Breast epithelium (tissue), 3 donors: ENCODE measurements around the gene PDGFD.

Source experiments
- CTCF ChIP-seq, 3 donors: fragments of 450-650 bp; IDR thresholded peaks; one replicate each; pipeline ENCODE4 v1.5.1; 2016 to 2017; ENCODE audit warnings: antibody characterized with exemption in 3 of 3, mild to moderate bottlenecking in 3 of 3, moderate library complexity in 3 of 3
- POLR2A ChIP-seq: fragments of 450-650 bp; IDR thresholded peaks from one replicate; pipeline ENCODE4 v1.6.1; 2016; ENCODE audit warnings: antibody characterized with exemption, mild to moderate bottlenecking, moderate library complexity

GRCh38 chr11:103980108-103980507 is 183.8 kb downstream of the PDGFD start:
- TF ChIP-seq POLR2A (no peak), CTCF (IDR thresholded peaks at IDR 0.05) (no peak)
